ENCODE measurements around the gene KIF26B. TPM values are rescaled to one million over a fixed set of nuclear protein-coding genes. Genes with fewer than 3 reads are reported as not detected.

Gene KIF26B
- total and polyA plus RNA-seq, 2 of the 4 experiments (the other 2 are of a cell fraction) = 0.53 to 0.54 TPM

GRCh38 chr1:245652116-245652515, 497.3 kb downstream of the KIF26B start:
- ChIA-PET POLR2A (ENCODE audit: unreplicated experiment) (no interaction called here), CTCF (no interaction called here)
- Histone ChIP-seq H2AK5ac (ENCODE audit: low read depth, low read length) (no peak overlapping the region), H3K9me1 (ENCODE audit: insufficient read depth, low read length) (no peaks in the 10 kb centered on the region), H3K23ac (ENCODE audit: low read depth, low read length) (no peak overlapping the region), H4K91ac (ENCODE audit: insufficient read depth, low read depth, low read length) (no peak overlapping the region), H3K36me3 (ENCODE audit: control insufficient read depth, insufficient read depth, low read length) (peaks cover 7% of the 10 kb centered on the region), H2AFZ (replicated peaks; ENCODE audit: low read length, poor library complexity) (no peak overlapping the region), H3K9ac (ENCODE audit: low read depth, low read length) (no peak overlapping the region), H3K14ac (replicated peaks; ENCODE audit: low read depth, low read length) (no peak overlapping the region), H3K9me3 (ENCODE audit: control insufficient read depth, insufficient read depth, low read length) (no peaks in the 10 kb centered on the region; the same call in 1 of the 2 replicates), H3K4me1 (ENCODE audit: control insufficient read depth, insufficient read depth, low read length) (no peaks in the 10 kb centered on the region), H3K4me2 (ENCODE audit: low read depth, low read length) (no peak overlapping the region), H2AK9ac (replicated peaks; ENCODE audit: low read depth, low read length, poor library complexity) (no peak overlapping the region), H2BK5ac (ENCODE audit: low read depth, low read length, poor library complexity, severe bottlenecking) (no peak overlapping the region), H2BK15ac (ENCODE audit: low read depth, low read length) (no peak overlapping the region), H3K4ac (ENCODE audit: low read depth, low read length) (no peak overlapping the region), H2BK120ac (ENCODE audit: low read depth, low read length) (no peak overlapping the region), H3K18ac (ENCODE audit: low read depth, low read length) (no peak overlapping the region), H4K8ac (ENCODE audit: low read depth in 2 of 2, low read length in 2 of 2) (no peak overlapping the region), H3K56ac (ENCODE audit: extremely low read depth, insufficient read depth, low read length) (no peak overlapping the region), H3K4me3 (ENCODE audit: insufficient read depth, low read depth, low read length) (no peak overlapping the region), H3K27ac (ENCODE audit: insufficient read depth, low read length) (no peak overlapping the region), H4K5ac (ENCODE audit: low read depth, low read length) (no peak overlapping the region), H2BK20ac (ENCODE audit: low read depth, low read length) (no peak overlapping the region), H3K79me1 (ENCODE audit: low read depth in 1 of 2, low read length in 2 of 2) (no peaks in the 10 kb centered on the region), H3K27me3 (ENCODE audit: control insufficient read depth, insufficient read depth, low read length) (no peaks in the 10 kb centered on the region), H4K20me1 (ENCODE audit: insufficient read depth, low read length) (no peaks in the 10 kb centered on the region)
- dilution Hi-C loops (cut with HindIII; ENCODE audit: low sequenced_read_pairs, unreplicated experiment) = no loop called here
- DNase-seq = no peak
- intact Hi-C loops (cut with micrococcal nuclease) = no loop called here
- no TSS peak for BruUV-seq (replicated peaks)
- no peak for TF ChIP-seq NFE2L2 (IDR thresholded peaks at IDR 0.05; ENCODE audit: low read depth, low read length)
- in situ Hi-C loops (cut with MboI; ENCODE audit: low sequenced_read_pairs) = no loop called here
- ATAC-seq (ENCODE audit: low read depth) = no peak
- no CpG with 5 or more reads among the region's 4 CpGs for WGBS, 2 experiments (ENCODE audit: extremely low coverage in 2 of 2, insufficient read length in 1 of 2)

All from IMR-90 (cell line).